ENCODE results near the gene MSH5. TPM values are rescaled to one million over a fixed set of nuclear protein-coding genes. Genes with fewer than 3 reads are reported as not detected.

MSH5 gene
- total and polyA plus RNA-seq, 2 of the 13 experiments (the other 11 are each of a cell fraction or from before 2014, with no cell fraction given), result 10.2 to 38.7 TPM

DNA sequence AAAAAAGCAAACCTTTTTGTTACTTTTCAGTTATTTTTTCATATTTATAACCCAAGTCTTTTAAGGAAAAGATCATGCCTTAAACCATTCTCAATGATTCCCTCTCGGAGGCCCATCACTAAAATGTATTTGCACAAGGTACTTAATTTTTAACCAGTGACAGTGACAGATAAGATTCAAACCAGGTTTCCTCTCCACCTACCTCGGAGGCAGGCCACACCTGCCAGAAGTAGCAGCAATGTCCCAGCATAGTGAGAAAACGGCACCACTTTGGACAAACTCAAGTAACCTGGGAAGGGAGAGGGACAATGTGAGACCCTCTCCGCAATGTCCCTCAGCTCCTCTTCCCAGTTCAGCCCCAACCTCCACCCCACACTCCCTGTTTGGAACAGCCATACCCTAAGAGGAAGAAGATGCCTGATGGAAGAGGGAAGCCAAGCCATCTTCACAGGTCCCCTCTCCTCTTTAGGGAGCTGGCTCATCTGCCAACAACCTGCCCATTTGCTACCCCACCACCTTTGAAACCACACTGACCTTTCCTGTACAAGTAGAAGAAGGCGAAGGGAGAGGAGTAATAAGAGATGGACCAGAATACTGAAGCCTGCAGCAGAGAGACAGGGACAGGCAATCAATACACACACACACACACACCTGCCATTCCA is 38.9 kb upstream of the MSH5 start:
- H3K79me2 ChIP-seq (ENCODE audit: insufficient read depth, low read length), result peaks cover 22% of the 10 kb centered on the region
- no peak overlapping the region for H2AFZ ChIP-seq (ENCODE audit: low read length)
- peak overlapping the region in 1 of 3 experiments; percentile 84; a peak in 3 of 6 replicates for H3K4me3 ChIP-seq (replicated peaks in 1 of 3; ENCODE audit: insufficient read depth in 1 of 3, low read depth in 2 of 3, low read length in 3 of 3)
- H3K27me3 ChIP-seq (ENCODE audit: control insufficient read depth in 1 of 2, insufficient read depth in 2 of 2, low read length in 2 of 2), result no peaks in the 10 kb centered on the region; a peak in 2 of 5 replicates
- 50% methylated on average over 5 of the region's 5 CpGs for WGBS (ENCODE audit: low lambda C conversion rate)
- POLR2A ChIA-PET, result interaction anchor here (0.5 to 2.7 kb wide), 2 partner anchors 8 to 29 kb away, joined by 3 to 22 read pairs; no protein-coding TSS in a partner anchor
- intact Hi-C loops (cut with micrococcal nuclease; ENCODE audit: unreplicated experiment) (loop anchor here (5.0 kb wide), 1 partner anchor 36 kb away; the partner anchor contains the start of gene CLIC1), in situ Hi-C loops (cut with HindIII; ENCODE audit: extremely low pct_ligation_motif_present, low pct_unique_long_range_greater_than_20kb) (no loop called here)
- H3K36me3 ChIP-seq (replicated peaks in 1 of 2; ENCODE audit: control insufficient read depth in 1 of 2, insufficient read depth in 2 of 2, low read length in 2 of 2), result peaks cover 4 to 21% of the 10 kb centered on the region in 2 experiments; a peak in 4 of 5 replicates
- H3K4me2 ChIP-seq (ENCODE audit: low read depth, low read length), result peak overlapping the region; percentile 99
- BruUV-seq (replicated peaks), result no TSS peak
- no peak for ATAC-seq
- CTCF ChIA-PET (ENCODE audit: low intra/inter-chr PET ratio, low total read pairs), result no interaction called here
- FAIRE-seq, result no peak
- no peaks in the 10 kb centered on the region for H4K20me1 ChIP-seq (ENCODE audit: insufficient read depth, low read length)
- H3K27ac ChIP-seq (ENCODE audit: extremely low read length, insufficient read depth, low read length), result no peak overlapping the region
- H3K9me3 ChIP-seq (ENCODE audit: low read length), result no peaks in the 10 kb centered on the region
- no peak for DNase-seq (ENCODE audit: low spot score)
- H3K4me1 ChIP-seq (ENCODE audit: insufficient read depth, low read length), result peaks cover 39% of the 10 kb centered on the region
- H3K9ac ChIP-seq (ENCODE audit: insufficient read depth, low read depth, low read length), result peak overlapping the region; percentile 95; the same call in 1 of the 2 replicates
- TF ChIP-seq, protein P1, sequence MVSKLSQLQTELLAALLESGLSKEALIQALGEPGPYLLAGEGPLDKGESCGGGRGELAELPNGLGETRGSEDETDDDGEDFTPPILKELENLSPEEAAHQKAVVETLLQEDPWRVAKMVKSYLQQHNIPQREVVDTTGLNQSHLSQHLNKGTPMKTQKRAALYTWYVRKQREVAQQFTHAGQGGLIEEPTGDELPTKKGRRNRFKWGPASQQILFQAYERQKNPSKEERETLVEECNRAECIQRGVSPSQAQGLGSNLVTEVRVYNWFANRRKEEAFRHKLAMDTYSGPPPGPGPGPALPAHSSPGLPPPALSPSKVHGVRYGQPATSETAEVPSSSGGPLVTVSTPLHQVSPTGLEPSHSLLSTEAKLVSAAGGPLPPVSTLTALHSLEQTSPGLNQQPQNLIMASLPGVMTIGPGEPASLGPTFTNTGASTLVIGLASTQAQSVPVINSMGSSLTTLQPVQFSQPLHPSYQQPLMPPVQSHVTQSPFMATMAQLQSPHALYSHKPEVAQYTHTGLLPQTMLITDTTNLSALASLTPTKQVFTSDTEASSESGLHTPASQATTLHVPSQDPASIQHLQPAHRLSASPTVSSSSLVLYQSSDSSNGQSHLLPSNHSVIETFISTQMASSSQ (IDR thresholded peaks at IDR 0.05; ENCODE audit: low read depth), result peak; percentile 59
- TF ChIP-seq, protein P1 (CRISPR knock-in tag; IDR thresholded peaks at IDR 0.05; ENCODE audit: borderline replicate concordance), result no peak
- TF ChIP-seq CC2D1A (CRISPR knock-in tag; IDR thresholded peaks at IDR 0.05) (no peak), TBX2 (CRISPR knock-in tag; IDR thresholded peaks at IDR 0.05; ENCODE audit: borderline replicate concordance) (no peak), ARID4A (CRISPR knock-in tag; IDR thresholded peaks at IDR 0.05; ENCODE audit: borderline replicate concordance) (0 out of 2 replicates have a peak, but pooled peaks have one; percentile 23), ATF7-NPFF (CRISPR knock-in tag; IDR thresholded peaks at IDR 0.05; ENCODE audit: low read depth) (no peak), TBL1XR1 (IDR thresholded peaks at IDR 0.05; ENCODE audit: borderline replicate concordance, low read length, partially characterized antibody) (no peak), SAP130 (CRISPR knock-in tag; IDR thresholded peaks at IDR 0.05; ENCODE audit: low read depth) (0 out of 2 replicates have a peak, but pooled peaks have one; percentile 41), ZBTB39 (CRISPR knock-in tag; IDR thresholded peaks at IDR 0.05) (no peak)

Measured in HepG2 (cell line).